Amygdala (tissue), 56 donors: ENCODE results near the gene SF3B3.
"Not testable (repeated sequence)": the region's sequence is repeated elsewhere in the genome, so short reads cannot be mapped to it uniquely, and the experiment has no call there.

Experiments
- DNase-seq, 56 donors: peaks; one replicate each; lab custom pipeline; 2025; lab: John Stamatoyannopoulos, UW

The SF3B3 gene

DNA sequence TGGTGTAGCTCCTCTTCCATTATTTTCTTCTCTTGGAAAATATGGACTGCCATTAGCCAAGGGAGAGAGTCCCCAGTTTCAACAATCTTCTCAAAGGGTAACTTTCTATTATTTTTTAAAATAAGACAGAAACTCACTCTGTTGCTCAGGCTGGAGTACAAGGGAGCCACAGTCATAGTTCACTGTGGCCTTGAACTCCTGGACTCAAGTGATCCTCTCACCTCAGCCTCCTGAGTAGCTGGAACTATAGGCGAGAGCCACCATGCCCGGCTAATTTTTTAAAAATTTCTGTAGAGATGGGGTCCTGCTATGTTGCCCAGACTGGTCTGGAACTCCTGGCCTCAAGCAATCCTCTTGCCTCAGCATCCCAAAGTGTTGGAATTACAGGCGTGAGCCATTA lies 13.4 kb upstream of the SF3B3 start:
- no peak for DNase-seq

DNA sequence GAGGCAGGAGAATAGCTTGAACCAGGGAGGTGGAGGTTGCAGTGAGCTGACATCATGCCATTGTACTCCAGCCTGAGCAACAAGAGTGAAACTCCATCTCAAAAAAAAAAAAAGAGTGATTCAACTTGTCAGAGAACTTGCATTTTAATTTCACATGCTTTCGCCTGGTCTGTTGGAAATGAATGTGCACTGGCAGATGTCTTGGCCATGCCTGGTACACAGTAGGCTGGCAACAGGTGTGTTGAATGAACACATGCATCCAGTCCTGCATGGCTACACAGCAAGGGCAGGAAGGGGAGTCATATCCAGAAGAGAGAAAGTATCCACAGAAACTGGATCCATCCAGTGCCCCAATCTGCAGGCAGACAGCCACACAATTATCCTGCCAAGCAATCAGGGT lies 11.8 kb upstream of the SF3B3 start:
- no peak for DNase-seq

DNA sequence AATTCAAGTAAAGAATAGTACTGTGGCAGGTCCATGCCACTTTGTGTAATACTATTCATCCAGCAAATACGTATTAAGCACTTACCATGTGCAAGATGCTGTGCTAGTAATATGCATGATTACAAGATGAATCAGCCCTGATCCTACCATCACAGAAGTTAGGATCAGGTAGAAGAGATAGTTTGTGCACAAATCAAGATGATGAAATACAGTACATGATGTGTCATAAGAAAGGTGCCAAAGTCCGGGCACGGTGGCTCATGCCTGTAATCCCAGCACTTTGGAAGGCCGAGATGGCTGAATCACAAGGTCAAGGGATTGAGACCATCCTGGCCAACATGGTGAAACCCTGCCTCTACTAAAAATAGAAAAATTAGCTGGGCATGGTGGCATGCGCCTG lies 11.2 kb upstream of the SF3B3 start:
- no peak for DNase-seq

DNA sequence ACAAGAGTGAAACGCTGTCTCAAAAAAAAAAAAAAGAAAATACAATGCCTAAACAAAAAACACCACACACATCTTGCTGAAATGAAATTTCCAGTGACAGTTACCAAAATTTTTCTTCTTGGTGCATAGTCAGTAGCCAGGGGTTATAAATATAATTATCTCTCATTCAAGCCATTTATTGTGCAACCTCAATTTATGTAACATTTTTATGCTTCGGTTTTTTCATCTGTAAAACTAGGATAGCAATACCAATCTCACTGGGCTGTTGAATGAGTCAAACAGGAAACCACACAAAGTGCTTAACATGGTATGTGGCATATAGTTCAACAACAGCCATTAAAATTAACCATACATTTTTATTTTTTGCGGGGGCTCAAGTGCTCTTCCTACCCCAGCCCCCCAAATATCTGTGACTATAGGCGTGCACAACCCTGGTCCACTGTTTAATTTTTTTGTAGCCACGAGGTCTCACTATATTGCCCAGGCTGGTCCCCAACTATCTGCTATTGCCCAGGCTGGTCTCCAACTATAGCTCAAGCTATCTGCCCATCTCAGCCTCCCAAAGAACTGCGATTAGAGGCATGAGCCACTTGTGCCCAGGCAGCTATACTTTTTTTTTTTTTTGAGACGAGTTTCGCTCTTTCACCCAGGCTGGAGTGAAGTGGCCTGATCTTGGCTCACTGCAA lies 2.9 kb upstream of the SF3B3 start:
- no peak for DNase-seq

DNA sequence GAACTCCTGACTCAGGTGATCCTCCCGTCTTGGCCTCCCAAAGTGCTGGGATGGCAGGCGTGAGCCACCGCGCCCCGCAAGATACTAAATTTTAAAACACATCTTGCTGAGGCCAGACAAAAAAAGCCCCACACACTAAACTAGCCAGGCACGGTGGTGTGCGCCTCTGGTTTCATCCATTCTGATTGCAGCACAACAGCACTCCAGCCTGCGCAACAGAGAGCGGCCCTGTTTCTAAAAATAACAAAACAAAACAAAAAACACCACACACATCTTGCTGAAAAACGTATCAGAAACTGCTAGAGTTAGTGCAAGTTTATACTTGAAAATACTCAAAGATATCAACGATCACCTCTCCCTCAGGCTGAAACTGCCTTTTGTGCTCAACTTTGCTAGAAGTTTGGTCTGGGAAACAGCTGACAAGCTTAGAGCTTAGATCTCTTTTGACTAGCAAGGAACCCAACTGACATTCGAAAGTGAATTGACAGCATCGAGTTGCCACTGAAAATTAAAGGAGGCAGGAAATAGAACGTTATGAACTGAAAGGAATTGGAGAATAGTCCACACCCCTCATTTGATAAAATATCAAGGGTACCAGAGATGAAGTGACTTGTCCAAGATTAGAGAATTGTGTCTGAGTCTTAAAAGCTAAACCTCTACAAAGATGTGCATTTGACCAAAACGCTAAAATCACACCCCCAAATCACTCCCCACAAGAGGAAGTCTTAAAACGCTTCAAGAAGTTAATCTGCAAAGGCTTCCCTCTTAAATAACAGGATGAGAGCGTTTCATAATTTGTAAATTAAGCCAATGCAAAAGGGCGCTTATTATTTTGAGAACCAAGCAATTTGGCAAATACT lies 1.2 kb upstream of the SF3B3 start:
- DNase-seq: no peak

DNA sequence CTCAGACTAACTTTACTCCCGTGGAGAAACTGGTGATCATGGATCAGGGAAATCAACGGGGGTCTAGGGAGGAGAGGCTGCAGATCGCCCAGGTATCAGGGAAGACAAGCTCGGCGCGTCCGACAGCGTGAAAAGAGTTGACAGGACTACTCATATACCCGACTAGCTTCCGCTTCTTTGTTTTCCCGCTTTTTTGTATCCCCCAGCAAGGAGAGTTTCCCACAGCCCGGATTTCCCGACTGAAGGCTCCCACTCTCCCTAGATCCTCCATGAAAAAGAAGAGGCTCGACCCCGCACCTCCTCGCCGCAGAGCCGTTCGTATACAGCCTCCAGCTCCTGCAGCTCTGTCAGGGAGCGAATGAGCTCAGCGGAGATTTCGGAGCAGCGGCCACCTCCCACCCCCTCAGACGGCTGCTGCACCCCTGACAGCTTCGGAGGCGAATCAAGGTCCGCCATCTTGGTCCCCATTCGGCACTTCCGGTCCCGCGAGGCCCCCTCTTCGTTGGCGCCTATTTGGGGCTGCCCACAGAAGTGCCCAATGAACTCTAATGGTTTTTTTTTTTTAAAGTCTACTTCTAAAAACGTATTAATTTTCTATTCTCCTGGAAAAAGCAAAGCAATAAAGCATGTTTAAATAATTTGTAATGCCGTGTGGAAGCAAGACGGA lies 407 bp upstream of the SF3B3 start, which contains the start of gene COG4:
Gene COG4, minus strand, starts transcription at position 479 of the 667 bp plus-strand sequence. Its CDS starts 11 bp downstream, at position 468.
- peak; percentile 24 to 90 (median 72) for DNase-seq

DNA sequence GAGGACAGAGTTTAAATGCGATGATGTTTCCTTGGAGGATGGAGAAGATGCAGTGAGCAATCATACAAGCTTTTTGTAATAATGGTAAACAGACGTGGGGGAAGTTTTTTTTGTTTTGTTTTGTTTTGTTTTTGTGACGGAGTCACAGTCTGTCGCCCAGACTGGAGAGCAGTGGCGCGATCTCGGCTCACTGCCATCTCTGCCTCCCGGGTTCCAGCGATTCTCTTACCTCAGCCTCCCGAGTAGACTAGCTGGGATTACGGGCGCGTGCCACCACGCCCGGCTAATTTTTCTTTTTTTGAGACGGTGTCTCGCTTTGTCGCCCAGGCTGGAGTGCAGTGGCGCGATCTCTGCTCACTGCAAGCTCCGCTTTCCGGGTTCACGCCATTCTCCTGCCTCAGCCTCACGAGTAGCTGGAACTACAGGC lies 796 bp downstream of the SF3B3 start:
- DNase-seq: peak in 19 of 56 donors; percentile 0 to 30 (median 7)

DNA sequence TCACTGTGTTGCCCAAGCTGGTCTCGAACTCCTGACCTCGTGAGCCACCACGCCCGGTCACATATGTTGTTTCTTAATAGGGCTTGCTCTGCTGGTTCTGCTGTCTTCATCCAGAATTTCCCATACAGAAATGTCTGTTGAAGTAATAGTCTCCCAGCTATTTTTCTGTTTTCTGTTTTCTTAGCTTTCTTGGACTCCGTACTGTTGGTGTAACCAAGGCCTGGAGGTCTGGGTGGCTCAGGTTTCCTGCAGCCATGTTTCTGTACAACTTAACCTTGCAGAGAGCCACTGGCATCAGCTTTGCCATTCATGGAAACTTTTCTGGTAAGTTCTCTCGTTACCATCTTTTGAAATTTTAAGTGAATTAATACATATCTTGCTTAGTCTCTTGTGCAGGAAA lies 2.8 kb downstream of the SF3B3 start:
- DNase-seq: no peak

DNA sequence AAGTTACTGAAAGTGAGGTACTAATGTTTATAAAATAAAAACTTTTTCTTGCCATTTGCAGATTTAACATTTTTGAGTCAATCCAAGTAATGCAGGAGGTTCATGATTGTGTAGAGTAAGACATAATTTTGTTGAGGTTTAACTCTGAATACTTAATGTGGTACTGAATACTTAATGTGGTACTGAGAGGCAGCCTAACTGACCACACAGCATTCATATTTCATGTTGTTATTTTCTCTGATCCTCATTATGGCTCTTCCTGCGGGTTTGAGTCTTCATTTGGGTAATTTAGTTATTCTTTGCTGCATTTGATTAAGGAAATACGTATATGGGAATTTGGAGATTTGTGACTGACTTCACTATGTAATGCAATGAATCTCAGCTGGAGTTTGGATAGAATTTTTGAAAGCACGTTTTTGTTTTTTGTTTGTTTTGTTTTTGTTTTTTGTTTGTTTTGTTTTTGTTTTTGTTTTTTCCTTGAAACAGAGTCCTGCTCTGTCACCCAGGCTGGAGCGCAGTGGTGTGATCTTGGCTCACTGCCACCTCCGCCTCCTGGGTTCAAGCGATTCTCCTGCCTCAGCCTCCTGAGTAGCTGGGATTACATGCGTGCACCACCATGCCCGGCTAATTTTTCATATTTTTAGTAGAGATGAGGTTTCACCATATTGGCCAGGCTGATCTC lies 3.8 kb downstream of the SF3B3 start:
- no peak for DNase-seq

DNA sequence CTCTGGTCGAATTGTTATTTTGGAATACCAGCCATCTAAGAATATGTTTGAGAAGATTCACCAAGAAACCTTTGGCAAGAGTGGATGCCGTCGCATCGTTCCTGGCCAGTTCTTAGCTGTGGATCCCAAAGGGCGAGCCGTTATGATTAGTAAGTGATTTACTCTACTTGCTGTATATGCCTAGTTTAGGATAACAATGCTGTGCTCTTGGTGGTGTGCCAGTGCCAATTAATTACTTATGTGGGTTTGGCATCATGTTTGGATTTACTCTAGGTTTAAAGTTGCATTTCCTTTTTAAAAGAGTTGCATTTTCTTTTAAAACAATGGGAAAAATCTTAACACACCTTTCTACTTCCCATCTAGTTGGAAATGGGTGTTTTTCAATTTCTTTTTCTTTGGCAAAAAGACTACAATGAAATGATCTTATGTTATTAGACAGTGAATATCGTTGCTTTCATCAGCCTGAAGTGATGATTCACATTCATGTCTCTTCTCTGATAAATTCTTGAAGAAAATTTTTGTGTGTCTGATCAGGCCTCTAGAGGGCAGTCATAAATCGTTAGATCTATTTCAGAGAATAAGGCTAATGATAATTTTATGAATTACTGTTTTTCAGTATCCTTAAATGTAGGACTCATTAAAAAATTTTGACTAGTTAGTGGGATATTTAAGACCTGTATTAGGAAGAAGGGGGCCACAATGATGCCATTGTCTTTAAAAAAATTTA lies 5.6 kb downstream of the SF3B3 start:
- DNase-seq: peak in 1 of 56 donors; percentile 10

DNA sequence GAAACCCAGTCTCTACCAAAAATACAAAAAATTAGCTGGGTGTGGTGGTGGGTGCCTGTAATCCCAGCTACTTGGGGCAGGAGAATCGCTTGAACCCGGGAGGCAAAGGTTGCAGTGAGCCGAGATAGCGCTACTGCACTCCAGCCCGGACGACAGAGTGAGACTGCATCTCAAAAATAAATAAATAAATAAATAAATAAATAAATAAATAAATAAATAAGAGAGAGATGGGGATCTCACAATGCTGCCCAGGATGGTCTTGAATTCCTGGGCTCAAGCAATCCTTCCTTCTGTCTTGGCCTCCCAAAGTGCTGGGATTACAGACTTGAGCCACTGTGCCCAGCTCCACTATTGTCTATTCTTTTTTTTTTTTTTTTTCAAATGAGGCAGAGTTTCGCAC lies 6.3 kb downstream of the SF3B3 start:
- not testable (repeated sequence) for DNase-seq

DNA sequence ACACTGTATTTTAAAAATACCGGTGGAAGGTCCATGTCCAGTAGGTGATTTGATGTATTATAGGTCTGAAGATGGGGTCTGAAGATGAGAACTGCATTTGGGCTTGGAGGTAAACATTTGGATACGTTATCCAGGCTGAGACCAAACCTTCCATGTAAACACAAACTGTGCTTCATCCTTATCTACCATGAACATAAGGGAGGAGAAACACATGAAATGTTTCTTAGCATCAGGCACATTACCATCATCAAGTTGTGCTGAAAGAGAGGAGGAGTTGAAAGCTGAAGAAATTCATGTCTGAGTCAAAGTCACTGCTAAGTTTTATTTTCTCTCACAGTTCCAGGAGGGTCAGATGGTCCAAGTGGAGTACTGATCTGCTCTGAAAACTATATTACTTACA lies 11.4 kb downstream of the SF3B3 start:
- DNase-seq: no peak

DNA sequence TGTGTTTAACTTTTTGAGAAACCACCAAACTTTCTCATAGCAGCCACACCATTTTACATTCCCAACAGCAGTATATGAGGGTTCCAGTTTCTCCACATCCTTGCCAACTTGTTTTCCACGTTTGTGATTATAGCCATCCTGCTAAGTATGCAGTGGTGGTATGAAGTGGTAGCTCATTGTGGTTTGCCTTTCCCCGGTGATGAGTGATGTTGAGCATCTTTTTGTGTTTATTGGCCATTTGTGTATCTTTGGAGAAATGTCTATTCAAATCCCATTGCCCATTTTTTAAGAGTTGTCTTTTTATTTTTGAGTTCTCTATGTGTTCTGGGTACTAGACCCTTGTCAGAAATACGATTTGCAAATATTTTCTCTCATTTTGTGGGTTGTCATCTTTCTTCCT lies 17.4 kb downstream of the SF3B3 start:
- no peak for DNase-seq

DNA sequence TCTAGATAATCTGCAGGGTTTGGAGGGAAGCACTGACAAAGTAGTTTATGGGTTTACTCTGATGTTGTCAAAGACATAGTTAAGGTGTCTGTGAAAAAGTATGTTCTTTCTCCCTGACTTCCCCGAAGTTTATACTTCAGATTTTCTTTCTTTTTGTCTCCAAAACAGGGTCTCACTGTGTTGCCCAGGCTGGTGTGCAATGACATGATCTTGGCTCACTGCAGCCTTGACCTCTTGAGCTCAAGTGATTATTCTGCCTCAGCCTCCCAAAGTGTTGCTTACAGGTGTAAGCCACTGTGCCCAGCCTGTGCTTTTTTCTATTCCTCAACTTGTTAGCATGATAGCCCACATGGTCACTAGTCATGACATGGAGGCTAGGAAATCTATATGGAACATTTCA lies 20.9 kb downstream of the SF3B3 start:
- no peak for DNase-seq

DNA sequence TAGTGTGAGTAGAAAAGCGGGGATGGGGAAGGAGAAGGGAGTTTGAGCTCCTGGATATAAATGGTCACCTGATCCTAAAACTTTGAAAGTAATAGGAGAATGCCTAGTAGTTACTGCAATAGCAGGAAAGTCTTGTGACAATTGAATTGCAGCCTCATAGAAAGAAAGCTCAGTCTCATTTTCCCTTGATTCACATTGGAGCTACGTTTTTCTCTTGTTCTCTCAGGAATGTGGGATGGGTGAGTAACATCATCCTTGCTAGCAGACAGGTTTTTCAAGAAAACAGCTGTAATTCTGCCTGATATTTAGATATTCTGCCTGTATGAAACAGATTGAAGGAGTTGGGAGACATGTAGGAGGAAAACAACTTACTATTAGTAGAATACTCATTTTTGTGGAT lies 25.3 kb downstream of the SF3B3 start:
- no peak for DNase-seq

DNA sequence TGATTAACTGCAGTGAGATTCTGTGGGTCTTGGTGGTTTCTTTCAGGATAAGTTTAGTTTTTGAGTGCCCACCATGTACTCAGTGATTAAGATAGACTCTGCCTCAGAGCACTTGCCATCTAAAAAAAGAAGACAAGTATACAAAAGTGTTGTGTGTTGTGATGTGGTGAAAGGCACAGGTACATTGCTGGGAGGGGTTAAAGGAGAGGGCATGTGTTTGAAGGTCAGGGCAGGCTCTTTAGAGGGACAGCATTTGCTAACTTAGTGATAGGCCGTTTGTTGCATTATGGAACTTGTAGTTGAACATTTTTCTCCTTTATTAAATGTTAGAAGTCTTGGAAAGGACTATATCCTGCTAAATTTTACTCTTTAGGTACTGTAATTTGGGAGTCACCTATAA lies 26.5 kb downstream of the SF3B3 start:
- no peak for DNase-seq

DNA sequence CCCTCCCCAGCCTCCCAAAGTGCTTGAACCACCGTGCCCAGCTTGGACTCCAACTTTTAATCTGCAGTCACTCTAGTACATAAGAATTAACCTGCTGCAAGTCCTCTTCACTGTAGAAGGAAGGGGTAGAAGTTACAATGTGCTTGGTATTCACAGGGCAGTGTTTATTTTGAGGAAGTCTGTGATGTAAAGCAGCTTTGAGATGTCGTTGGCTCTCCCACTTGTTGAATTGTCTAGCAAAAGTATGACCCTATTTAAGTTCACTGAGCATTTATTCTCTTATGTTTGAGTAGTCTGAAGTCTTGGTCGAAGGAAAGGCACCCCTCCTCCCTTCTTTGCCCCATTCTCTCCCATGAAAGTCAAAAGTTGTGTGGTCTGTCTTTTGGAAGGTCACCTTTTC lies 28.2 kb downstream of the SF3B3 start:
- DNase-seq: no peak

DNA sequence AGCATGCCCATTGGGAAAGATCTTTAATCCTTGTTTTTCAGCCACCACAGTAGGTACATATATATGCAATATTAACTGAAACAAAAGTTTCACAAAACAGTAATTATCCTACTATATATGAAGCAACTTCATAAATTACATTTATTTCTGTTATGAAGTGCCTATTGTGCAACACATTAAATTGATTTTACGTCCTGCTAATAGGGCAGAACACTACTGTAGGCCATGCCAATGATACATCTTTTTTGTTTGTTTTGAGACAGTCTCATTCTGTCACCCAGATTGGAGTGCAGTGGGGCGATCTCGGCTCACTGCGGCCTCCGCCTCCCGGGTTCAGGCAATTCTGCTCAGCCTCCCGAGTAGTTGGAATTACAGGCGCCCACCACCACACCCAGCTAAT lies 29.1 kb downstream of the SF3B3 start:
- no peak for DNase-seq

DNA sequence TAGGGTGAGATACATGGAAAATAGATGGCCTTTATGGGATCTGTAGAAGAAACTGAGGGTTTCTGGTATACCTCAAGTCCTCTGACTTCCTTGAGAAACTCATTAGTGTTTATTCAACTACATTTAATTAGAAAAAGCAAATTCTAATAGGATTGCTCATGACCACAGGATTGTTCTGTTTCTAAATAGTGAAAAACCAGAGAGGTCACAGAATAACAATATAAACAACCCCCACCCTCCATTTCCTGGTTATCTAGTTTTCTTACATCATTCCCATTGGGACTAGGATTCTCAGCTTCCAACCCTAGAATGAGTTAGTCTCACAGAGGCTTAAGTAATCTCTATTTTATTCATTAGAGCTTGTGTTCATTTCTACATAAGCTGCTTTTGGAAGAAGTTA lies 30.0 kb downstream of the SF3B3 start:
- DNase-seq: no peak

DNA sequence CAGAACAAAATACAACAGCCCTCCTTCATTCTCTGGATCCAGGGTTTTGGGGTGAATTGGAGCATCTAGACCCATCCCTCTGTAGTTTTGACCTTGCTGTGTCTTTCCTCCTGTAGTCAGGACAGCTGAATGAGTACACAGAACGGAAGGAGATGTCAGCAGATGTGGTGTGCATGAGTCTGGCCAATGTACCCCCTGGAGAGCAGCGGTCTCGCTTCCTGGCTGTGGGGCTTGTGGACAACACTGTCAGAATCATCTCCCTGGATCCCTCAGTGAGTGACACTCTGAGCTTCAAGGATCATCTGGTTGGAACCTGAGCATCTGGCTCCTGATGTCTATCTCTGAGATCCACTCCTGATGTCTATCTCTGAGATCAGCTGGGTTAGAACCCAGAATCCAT lies 32.4 kb downstream of the SF3B3 start:
- no peak for DNase-seq
